Calu3 (cell line): ENCODE results near the gene SNU13. TPM values are rescaled to one million over a fixed set of nuclear protein-coding genes. Genes with fewer than 3 reads are reported as not detected.

Experiments used
- BruUV-seq: library from RNA; stranded (reverse); fragments of 400-500 nt; replicated peaks from 2 replicates; lab custom pipeline; 2021; lab: Mats Ljungman, UMichigan
- CTCF ChIA-PET: fragments of 300-600 bp; sonication (Branson Sonifier 250); formaldehyde crosslinking; loops from one replicate; lab custom pipeline; 2022; ENCODE audit warnings: antibody characterized with exemption; lab: Charles Lee
- DNase-seq: peaks from one replicate; pipeline ENCODE4 v3.0.0; 2022
- H3K27ac Mint-ChIP-seq: one replicate; pipeline ENCODE4 v1.8.0; 2022; ENCODE audit warnings: mixed read lengths; ENCODE audit not compliant: unreplicated experiment
- H3K27me3 Mint-ChIP-seq: one replicate; pipeline ENCODE4 v1.8.0; 2022; ENCODE audit warnings: mixed read lengths; ENCODE audit not compliant: unreplicated experiment
- H3K36me3 Mint-ChIP-seq: one replicate; pipeline ENCODE4 v1.8.0; 2022; ENCODE audit warnings: mild to moderate bottlenecking, moderate library complexity, mixed read lengths; ENCODE audit not compliant: insufficient read depth, unreplicated experiment
- H3K4me1 Mint-ChIP-seq: one replicate; pipeline ENCODE4 v1.8.0; 2022; ENCODE audit warnings: mild to moderate bottlenecking, low read depth, mixed read lengths; ENCODE audit not compliant: unreplicated experiment
- H3K4me3 Mint-ChIP-seq: one replicate; pipeline ENCODE4 v1.8.0; 2022; ENCODE audit warnings: mild to moderate bottlenecking, low read depth, moderate library complexity, mixed read lengths; ENCODE audit not compliant: unreplicated experiment
- H3K9me3 Mint-ChIP-seq: one replicate; pipeline ENCODE4 v1.8.0; 2022; ENCODE audit warnings: low read depth, mixed read lengths; ENCODE audit not compliant: unreplicated experiment
- intact Hi-C: fragments of 100-400 bp; cut with micrococcal nuclease; formaldehyde crosslinking; loops from one replicate; pipeline ENCODE4 v1.10.0; 2022; ENCODE audit not compliant: unreplicated experiment
- total RNA-seq: library from RNA; stranded (reverse); gene quantifications from 2 replicates; pipeline ENCODE4 v1.2.3, GENCODE V29; 2022
- TF ChIP-seq, protein P1 (sequence below): fragments of 200-600 bp; IDR thresholded peaks from one replicate; pipeline ENCODE4 v1.8.0; 2022; ENCODE audit warnings: antibody characterized with exemption; ENCODE audit not compliant: unreplicated experiment

SNU13 gene
- total RNA-seq, 1 experiment from 2014 or later = 213 TPM

DNA sequence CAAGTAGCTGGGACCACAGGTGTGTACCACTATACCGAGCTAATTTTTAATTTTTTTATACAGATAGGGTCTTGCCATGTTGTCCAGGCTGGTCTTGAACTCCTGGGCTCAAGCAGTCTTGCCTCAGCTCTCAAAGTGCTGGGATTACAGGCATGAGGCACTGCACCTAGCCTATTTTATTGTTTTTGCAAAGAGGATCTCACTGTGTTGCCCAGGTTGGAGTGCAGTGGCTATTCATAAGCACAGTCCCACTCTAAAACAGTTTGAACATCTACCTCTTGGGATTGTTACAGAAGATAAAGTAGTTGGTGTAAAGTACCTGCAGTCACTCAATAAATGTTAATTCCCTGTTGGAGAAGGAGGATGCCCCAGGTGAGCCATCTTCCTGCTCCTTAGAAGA, 38.4 kb downstream of the SNU13 start:
- CTCF ChIA-PET = interaction anchor here (1.1 kb wide), 1 partner anchor 14 kb away, joined by 4 read pairs; no protein-coding TSS in a partner anchor
- no peak overlapping the region for H3K27ac Mint-ChIP-seq
- H3K4me1 Mint-ChIP-seq = no peaks in the 10 kb centered on the region
- no TSS peak for BruUV-seq
- no peaks in the 10 kb centered on the region for H3K9me3 Mint-ChIP-seq
- H3K27me3 Mint-ChIP-seq = no peaks in the 10 kb centered on the region
- no peak for DNase-seq
- TF ChIP-seq, protein P1, sequence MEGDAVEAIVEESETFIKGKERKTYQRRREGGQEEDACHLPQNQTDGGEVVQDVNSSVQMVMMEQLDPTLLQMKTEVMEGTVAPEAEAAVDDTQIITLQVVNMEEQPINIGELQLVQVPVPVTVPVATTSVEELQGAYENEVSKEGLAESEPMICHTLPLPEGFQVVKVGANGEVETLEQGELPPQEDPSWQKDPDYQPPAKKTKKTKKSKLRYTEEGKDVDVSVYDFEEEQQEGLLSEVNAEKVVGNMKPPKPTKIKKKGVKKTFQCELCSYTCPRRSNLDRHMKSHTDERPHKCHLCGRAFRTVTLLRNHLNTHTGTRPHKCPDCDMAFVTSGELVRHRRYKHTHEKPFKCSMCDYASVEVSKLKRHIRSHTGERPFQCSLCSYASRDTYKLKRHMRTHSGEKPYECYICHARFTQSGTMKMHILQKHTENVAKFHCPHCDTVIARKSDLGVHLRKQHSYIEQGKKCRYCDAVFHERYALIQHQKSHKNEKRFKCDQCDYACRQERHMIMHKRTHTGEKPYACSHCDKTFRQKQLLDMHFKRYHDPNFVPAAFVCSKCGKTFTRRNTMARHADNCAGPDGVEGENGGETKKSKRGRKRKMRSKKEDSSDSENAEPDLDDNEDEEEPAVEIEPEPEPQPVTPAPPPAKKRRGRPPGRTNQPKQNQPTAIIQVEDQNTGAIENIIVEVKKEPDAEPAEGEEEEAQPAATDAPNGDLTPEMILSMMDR = no peak
- H3K4me3 Mint-ChIP-seq = no peak overlapping the region
- intact Hi-C loops = no loop called here
- peaks cover 78% of the 10 kb centered on the region for H3K36me3 Mint-ChIP-seq

DNA sequence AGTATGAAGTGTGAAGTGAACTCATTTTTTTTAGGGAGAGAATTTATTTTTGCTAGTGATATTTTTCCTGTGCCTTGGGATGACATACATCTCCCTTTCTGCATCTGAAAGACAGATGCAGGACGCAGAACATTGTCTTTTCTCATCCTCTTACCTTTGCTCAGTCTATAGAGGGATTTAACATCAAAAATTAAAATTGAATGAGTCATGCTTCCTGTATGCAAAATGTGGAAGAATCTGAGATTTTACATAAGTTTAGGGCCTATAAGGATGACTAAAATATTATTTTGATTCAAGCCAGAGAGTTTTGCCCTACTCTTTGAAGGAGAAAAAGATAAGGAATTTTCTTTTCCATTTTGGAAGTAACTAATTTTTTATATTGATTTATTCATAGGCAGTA, 40.2 kb downstream of the SNU13 start:
- Mint-ChIP-seq H3K4me3 (no peak overlapping the region), H3K27me3 (no peaks in the 10 kb centered on the region), H3K4me1 (no peaks in the 10 kb centered on the region), H3K9me3 (no peaks in the 10 kb centered on the region), H3K36me3 (peaks cover 82% of the 10 kb centered on the region), H3K27ac (no peak overlapping the region)
- no peak for DNase-seq
- CTCF ChIA-PET = no interaction called here
- intact Hi-C loops = no loop called here
- TF ChIP-seq, protein P1 = no peak
- BruUV-seq = no TSS peak

DNA sequence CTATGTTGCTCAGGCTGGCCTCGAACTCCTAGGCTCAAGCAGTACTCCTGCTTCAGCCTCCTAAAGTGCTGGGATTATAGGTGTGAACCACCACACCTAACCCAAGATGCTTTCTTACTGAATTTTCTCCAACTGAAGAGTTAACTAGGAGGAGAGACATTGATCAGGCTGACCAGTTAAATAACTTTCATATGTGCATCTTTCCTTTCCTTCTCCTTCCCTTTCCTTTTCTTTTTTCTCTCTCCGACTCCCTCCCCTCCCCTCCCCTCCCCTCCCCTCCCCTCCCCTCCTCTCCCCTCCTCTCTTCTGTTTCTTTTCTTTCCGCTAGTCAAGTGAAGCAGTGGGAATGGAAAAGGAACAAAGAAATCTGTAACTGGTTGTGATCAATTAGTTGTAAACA, 40.9 kb downstream of the SNU13 start:
- CTCF ChIA-PET = no interaction called here
- no peak for DNase-seq
- TF ChIP-seq, protein P1 = no peak
- intact Hi-C loops = no loop called here
- Mint-ChIP-seq H3K27me3 (no peaks in the 10 kb centered on the region), H3K27ac (no peak overlapping the region), H3K4me3 (no peak overlapping the region), H3K36me3 (peaks cover 83% of the 10 kb centered on the region), H3K4me1 (no peaks in the 10 kb centered on the region), H3K9me3 (no peaks in the 10 kb centered on the region)
- no TSS peak for BruUV-seq

DNA sequence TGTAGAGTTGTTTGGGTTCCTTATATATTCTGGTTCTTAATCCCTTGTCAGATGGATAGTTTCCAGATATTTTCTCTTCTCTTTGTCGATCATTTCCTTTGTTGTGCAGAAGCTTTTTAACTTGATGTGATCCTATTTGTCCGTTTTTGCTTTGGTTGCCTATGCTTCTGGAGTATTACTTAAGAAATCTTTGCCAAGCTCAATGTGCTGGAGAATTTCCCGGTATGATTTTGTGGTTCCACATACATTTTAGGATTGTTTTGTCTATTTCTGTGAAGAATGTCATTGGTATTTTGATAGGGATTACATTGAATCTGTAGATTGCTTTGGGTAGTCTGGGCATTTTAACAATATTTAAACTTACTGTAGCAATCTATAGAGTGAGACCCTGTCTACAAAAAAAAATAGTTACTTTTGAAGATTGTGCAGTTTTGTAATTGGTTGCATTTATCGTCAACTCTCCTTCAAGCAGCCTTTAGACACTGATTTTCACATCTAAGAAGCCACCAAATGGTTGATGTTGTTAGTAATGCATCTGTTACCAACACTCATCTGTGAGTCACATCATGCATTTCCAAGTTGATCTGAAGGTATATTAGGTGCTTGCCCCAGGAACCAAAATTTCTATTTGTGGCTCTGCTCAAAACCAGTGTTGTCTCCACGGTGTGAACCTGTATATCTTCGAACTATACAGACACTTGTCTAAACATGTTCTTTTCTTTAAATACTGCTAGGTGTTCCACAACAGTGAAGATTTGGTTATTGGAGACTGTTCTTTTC, 46.1 kb downstream of the SNU13 start:
- peaks cover 68% of the 10 kb centered on the region for H3K36me3 Mint-ChIP-seq
- H3K4me1 Mint-ChIP-seq = no peaks in the 10 kb centered on the region
- H3K4me3 Mint-ChIP-seq = no peak overlapping the region
- CTCF ChIA-PET = no interaction called here
- no peak overlapping the region for H3K27ac Mint-ChIP-seq
- H3K9me3 Mint-ChIP-seq = no peaks in the 10 kb centered on the region
- H3K27me3 Mint-ChIP-seq = no peaks in the 10 kb centered on the region
- intact Hi-C loops = no loop called here
- TF ChIP-seq, protein P1 = no peak
- no TSS peak for BruUV-seq
- no peak for DNase-seq
